Astrocyte of the cerebellum (primary cell): Measurements from ENCODE around the gene ZNF766.
"Not testable (repeated sequence)": the region's sequence is repeated elsewhere in the genome, so short reads cannot be mapped to it uniquely, and the experiment has no call there.

Source experiments
- DNase-seq: peaks from one replicate; pipeline ENCODE4 v3.0.0-alpha.2; 2011; ENCODE audit warnings: low read depth
- H3K4me3 ChIP-seq: 2 replicates; pipeline ENCODE4 v1.5.1; 2011; ENCODE audit warnings: mild to moderate bottlenecking, low read depth, low read length, moderate library complexity
- CTCF ChIP-seq: IDR thresholded peaks from 2 replicates; pipeline ENCODE4 v1.5.1; 2012; ENCODE audit warnings: low read length, low read depth, moderate library complexity, mild to moderate bottlenecking; ENCODE audit errors: missing control alignments
- in situ Hi-C: cut with HindIII; loops from 2 replicates; pipeline ENCODE4 v1.10.0; 2017; ENCODE audit warnings: low sequenced_read_pairs

Gene ZNF766

GRCh38 chr19:52273301-52273700 lies 3.9 kb downstream of the ZNF766 start:
- TF ChIP-seq CTCF, result no peak
- no peak overlapping the region for H3K4me3 ChIP-seq
- in situ Hi-C loops, result no loop called here
- no peak for DNase-seq

DNA sequence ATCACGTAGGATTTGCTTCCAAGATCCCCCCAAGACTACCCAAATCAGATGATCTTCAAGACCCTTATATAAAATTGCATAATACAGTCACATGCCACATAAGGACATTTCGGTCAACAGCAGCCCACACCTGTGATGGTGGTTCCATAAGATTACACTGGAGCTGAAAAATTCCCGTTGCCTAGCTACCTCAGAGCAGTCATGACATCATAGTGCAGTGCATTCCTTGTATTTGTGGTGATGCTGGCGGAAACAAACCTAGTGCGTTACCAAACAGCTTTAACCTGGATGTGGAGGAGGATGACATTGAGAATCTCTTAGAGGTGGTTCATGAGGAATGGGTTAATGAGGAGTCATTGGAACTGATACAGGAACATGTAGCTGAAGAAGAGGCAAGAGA lies 4.8 kb downstream of the ZNF766 start:
- no peak overlapping the region for H3K4me3 ChIP-seq
- in situ Hi-C loops, result no loop called here
- no peak for TF ChIP-seq CTCF
- no peak for DNase-seq

DNA sequence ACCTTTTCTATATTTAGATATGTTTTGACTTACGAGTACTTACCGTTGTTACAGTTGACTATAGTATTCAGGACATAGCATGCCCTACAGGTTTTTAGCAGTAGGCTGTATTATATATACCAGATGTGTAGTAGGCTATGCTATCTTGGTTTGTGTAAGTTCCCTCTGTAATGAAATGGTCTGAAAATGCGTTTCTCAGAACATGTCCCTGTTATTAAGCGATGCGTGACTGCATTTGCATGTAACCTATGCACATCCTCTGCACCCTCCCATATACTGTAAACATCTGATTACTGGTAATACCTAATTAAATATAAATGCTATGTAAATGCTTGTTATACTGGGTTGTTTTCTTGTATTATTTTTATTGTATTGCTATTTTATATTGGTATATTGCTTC lies 6.6 kb downstream of the ZNF766 start:
- DNase-seq, result no peak
- H3K4me3 ChIP-seq, result no peak overlapping the region
- no peak for TF ChIP-seq CTCF
- in situ Hi-C loops, result no loop called here

DNA sequence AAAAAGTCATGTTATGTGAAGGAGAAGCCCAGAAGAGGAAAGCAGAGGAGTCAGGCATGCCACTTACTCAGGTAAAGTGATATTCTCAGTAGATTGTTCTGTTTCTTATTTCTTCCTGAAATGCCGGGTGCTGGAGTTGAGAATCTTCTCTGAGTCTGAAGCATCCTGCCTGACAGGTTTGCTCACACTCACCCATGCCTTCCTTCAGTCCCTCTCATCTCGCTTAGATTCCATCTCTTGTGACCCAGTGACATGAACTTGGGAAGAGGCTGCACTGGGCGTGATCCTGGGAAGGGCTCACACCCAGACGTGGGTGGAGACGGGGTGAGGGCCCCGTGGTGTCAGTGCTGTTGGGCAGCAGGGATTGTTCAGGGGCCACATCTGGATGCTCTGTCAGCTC lies 8.1 kb downstream of the ZNF766 start:
- no peak for DNase-seq

GRCh38 chr19:52286256-52286655 lies 16.9 kb downstream of the ZNF766 start:
- no peak overlapping the region for H3K4me3 ChIP-seq
- in situ Hi-C loops, result loop anchor here (5.0 kb wide), 1 partner anchor 96 kb away; no protein-coding TSS in a partner anchor
- no peak for TF ChIP-seq CTCF
- DNase-seq, result no peak

More for the DNA sequence above, 8.1 kb downstream of the ZNF766 start:
- no peak for TF ChIP-seq CTCF
- in situ Hi-C loops, result no loop called here
- no peak overlapping the region for H3K4me3 ChIP-seq

GRCh38 chr19:52291781-52292180 lies 22.4 kb downstream of the ZNF766 start:
- TF ChIP-seq CTCF, result no peak
- no peak overlapping the region for H3K4me3 ChIP-seq
- DNase-seq, result no peak
- in situ Hi-C loops, result no loop called here

GRCh38 chr19:52292946-52293345 lies 23.6 kb downstream of the ZNF766 start:
- H3K4me3 ChIP-seq, in situ Hi-C loops, DNase-seq: not testable (repeated sequence)
